Measurements from ENCODE around the gene NEDD4. TPM values are rescaled to one million over a fixed set of nuclear protein-coding genes. Genes with fewer than 3 reads are reported as not detected.
A peak's percentile ranks its signal among the peaks of the same experiment; 100 is the strongest.

The NEDD4 gene
- total RNA-seq, 1 donor from 2014 or later, result 24.1 TPM

DNA sequence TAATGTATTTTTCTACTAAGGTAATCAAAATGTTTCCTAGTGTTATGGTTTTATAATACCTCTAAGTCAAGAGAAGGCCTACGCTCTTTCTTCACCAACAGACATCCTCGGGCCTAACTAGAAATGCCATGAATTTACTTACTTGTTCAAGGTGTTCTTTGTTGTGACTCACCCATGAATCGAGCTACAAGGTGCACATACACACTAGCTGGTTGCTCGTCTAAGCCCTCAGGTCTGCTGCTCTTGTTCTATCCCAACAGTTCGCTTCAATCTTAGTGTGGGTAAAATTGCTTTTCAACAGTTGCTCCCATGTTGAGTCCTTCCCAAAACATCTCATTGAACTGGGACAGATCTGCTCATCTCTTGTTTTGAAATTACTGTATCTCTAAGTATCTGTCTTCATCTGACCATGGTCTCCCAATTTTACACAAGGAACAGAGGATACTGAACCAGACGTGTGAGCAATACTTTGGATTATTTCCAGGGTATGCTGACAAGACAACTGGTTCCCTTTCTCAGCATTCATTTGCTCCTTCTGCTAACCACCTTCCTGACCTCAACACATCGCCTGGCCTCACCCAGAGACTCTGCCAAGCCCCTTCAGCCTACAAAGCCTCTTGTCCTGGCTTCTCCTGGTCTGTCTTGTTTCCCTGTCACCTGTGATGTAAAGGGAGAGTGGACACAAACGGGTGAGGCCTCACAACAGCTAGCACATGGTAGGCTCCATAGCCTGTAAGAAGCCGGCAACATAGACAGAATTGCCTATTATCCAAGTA lies 84.2 kb downstream of the NEDD4 start:
- no peaks in the 10 kb centered on the region for H3K9me3 Mint-ChIP-seq (ENCODE audit: unreplicated experiment)
- TF ChIP-seq, protein P1, sequence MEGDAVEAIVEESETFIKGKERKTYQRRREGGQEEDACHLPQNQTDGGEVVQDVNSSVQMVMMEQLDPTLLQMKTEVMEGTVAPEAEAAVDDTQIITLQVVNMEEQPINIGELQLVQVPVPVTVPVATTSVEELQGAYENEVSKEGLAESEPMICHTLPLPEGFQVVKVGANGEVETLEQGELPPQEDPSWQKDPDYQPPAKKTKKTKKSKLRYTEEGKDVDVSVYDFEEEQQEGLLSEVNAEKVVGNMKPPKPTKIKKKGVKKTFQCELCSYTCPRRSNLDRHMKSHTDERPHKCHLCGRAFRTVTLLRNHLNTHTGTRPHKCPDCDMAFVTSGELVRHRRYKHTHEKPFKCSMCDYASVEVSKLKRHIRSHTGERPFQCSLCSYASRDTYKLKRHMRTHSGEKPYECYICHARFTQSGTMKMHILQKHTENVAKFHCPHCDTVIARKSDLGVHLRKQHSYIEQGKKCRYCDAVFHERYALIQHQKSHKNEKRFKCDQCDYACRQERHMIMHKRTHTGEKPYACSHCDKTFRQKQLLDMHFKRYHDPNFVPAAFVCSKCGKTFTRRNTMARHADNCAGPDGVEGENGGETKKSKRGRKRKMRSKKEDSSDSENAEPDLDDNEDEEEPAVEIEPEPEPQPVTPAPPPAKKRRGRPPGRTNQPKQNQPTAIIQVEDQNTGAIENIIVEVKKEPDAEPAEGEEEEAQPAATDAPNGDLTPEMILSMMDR (IDR thresholded peaks at IDR 0.05), result no peak
- H3K4me1 Mint-ChIP-seq (ENCODE audit: unreplicated experiment), result peaks cover 34% of the 10 kb centered on the region
- no peak overlapping the region for H3K4me3 Mint-ChIP-seq (ENCODE audit: unreplicated experiment)
- DNase-seq (ENCODE audit: extremely low spot score, unreplicated experiment), result no peak
- H3K27me3 Mint-ChIP-seq (ENCODE audit: unreplicated experiment), result no peaks in the 10 kb centered on the region
- no peaks in the 10 kb centered on the region for H3K36me3 Mint-ChIP-seq (ENCODE audit: unreplicated experiment)
- peak overlapping the region; percentile 61 for H3K27ac Mint-ChIP-seq (ENCODE audit: unreplicated experiment)

DNA sequence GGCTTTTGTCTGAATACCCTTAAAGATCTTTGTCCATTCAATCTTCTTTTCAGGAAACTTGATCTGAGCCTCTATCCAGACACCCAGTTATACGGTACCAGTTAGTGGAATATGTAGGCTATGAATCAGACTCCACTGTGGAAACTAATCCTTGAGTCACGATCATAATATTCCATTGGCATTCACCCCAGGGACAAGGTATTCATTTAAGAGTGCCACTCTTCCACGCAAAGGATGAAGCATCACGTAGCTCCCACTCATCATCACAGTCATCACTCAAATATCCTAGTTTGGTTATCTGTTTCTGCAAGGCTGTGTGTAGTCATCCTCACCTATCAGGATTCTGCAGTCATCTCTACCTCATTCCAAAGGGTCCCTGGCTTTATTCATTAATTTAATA lies 85.6 kb downstream of the NEDD4 start:
- peak overlapping the region; percentile 88 for H3K27ac Mint-ChIP-seq (ENCODE audit: unreplicated experiment)
- H3K27me3 Mint-ChIP-seq (ENCODE audit: unreplicated experiment), result no peaks in the 10 kb centered on the region
- peak overlapping the region; percentile 14 for H3K4me3 Mint-ChIP-seq (ENCODE audit: unreplicated experiment)
- no peaks in the 10 kb centered on the region for H3K36me3 Mint-ChIP-seq (ENCODE audit: unreplicated experiment)
- H3K9me3 Mint-ChIP-seq (ENCODE audit: unreplicated experiment), result no peaks in the 10 kb centered on the region
- TF ChIP-seq, protein P1 (IDR thresholded peaks at IDR 0.05), result no peak
- peaks cover 29% of the 10 kb centered on the region for H3K4me1 Mint-ChIP-seq (ENCODE audit: unreplicated experiment)
- DNase-seq (ENCODE audit: extremely low spot score, unreplicated experiment), result no peak

DNA sequence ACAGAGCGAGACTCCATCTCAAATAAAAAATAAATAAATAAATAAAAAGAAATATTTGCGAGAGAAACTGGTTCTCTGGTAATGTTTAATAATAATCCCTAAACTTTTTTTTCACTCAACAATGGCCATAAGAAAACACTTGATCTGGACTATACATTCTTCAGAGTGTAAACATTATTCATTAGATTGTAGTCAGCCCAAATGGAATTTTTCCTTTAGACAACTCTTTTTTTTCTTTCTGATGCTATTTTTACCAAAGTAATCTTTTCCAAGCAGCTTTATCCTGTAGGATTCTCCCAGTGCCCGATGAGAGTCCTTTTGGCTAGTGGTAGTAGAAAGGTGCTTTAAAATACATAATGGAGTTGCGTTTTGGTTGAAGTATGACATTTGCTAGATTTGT lies 90.4 kb downstream of the NEDD4 start:
- TF ChIP-seq, protein P1 (IDR thresholded peaks at IDR 0.05), result no peak
- Mint-ChIP-seq H3K4me3 (ENCODE audit: unreplicated experiment) (no peak overlapping the region), H3K4me1 (ENCODE audit: unreplicated experiment) (peaks cover 24% of the 10 kb centered on the region), H3K27me3 (ENCODE audit: unreplicated experiment) (no peaks in the 10 kb centered on the region), H3K27ac (ENCODE audit: unreplicated experiment) (peak overlapping the region; percentile 44), H3K36me3 (ENCODE audit: unreplicated experiment) (no peaks in the 10 kb centered on the region), H3K9me3 (ENCODE audit: unreplicated experiment) (no peaks in the 10 kb centered on the region)
- DNase-seq (ENCODE audit: extremely low spot score, unreplicated experiment), result no peak

DNA sequence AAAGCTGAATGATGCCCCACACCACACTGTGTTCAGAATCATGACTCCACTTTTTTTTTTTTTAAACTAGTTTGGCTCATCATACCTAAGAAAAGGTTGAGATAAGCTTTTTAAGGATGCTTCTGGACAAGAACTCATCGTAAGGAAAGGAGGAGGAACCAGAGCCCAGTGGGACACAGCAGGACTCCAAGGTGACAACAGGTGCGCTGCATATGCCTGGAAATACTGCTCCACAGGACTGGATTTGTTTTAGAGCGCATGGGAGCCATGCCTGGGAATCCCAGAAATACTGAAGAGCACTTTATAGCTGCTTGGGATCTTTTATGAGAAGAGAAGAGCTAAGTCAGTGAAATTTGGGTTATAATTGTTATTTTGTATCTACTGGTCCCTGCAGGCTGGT lies 93.4 kb downstream of the NEDD4 start:
- H3K27ac Mint-ChIP-seq (ENCODE audit: unreplicated experiment), result no peak overlapping the region
- H3K27me3 Mint-ChIP-seq (ENCODE audit: unreplicated experiment), result no peaks in the 10 kb centered on the region
- H3K4me3 Mint-ChIP-seq (ENCODE audit: unreplicated experiment), result no peak overlapping the region
- H3K4me1 Mint-ChIP-seq (ENCODE audit: unreplicated experiment), result peaks cover 27% of the 10 kb centered on the region
- H3K36me3 Mint-ChIP-seq (ENCODE audit: unreplicated experiment), result no peaks in the 10 kb centered on the region
- TF ChIP-seq, protein P1 (IDR thresholded peaks at IDR 0.05), result no peak
- no peaks in the 10 kb centered on the region for H3K9me3 Mint-ChIP-seq (ENCODE audit: unreplicated experiment)
- no peak for DNase-seq (ENCODE audit: extremely low spot score, unreplicated experiment)

DNA sequence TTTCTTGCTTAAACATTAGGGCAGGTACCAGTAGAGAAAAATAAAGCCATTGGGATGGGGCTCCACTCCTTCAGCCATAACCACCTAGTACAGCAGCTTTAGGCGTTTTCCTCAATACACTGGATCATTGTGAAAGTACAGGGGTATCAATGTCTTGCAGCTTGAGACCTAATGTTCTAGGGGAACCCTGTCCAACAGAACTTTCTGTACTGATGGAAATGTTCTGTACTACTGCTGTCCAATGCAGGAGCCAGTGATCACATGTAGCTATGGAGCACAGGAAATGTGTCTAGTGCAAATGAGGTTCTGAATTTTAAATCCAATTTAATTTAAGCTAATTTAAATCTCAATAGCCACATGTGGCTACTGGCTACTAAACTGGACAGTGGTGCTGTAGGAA lies 93.9 kb downstream of the NEDD4 start:
- H3K36me3 Mint-ChIP-seq (ENCODE audit: unreplicated experiment), result no peaks in the 10 kb centered on the region
- TF ChIP-seq, protein P1 (IDR thresholded peaks at IDR 0.05), result no peak

More for the DNA sequence above, 93.9 kb downstream of the NEDD4 start:
- Mint-ChIP-seq H3K9me3 (ENCODE audit: unreplicated experiment) (no peaks in the 10 kb centered on the region), H3K4me1 (ENCODE audit: unreplicated experiment) (peaks cover 27% of the 10 kb centered on the region), H3K4me3 (ENCODE audit: unreplicated experiment) (no peak overlapping the region), H3K27me3 (ENCODE audit: unreplicated experiment) (no peaks in the 10 kb centered on the region), H3K27ac (ENCODE audit: unreplicated experiment) (no peak overlapping the region)
- no peak for DNase-seq (ENCODE audit: extremely low spot score, unreplicated experiment)

Measured in osteocyte (in vitro differentiated cells).